Measurements from ENCODE around the gene PPP1R14B.

PPP1R14B gene

GRCh38 chr11:64218628-64219353, 28.0 kb downstream of the PPP1R14B start:
- in situ Hi-C loops (cut with HindIII; ENCODE audit: low sequenced_read_pairs): no loop called here
- no peak for DNase-seq (ENCODE audit: low read depth, low spot score)
- H3K4me3 ChIP-seq (ENCODE audit: low read depth, low read length): no peak overlapping the region
- TF ChIP-seq CTCF (IDR thresholded peaks at IDR 0.05; ENCODE audit: low read depth, low read length): no peak

GRCh38 chr11:64216879-64217278, 29.9 kb downstream of the PPP1R14B start:
- no peak for TF ChIP-seq CTCF (IDR thresholded peaks at IDR 0.05; ENCODE audit: low read depth, low read length)
- no peak overlapping the region for H3K4me3 ChIP-seq (ENCODE audit: low read depth, low read length)
- in situ Hi-C loops (cut with HindIII; ENCODE audit: low sequenced_read_pairs): no loop called here
- DNase-seq (ENCODE audit: low read depth, low spot score): no peak

- DNase-seq (ENCODE audit: low read depth, low spot score): no peak
- no peak for TF ChIP-seq CTCF (IDR thresholded peaks at IDR 0.05; ENCODE audit: low read depth, low read length)
- in situ Hi-C loops (cut with HindIII; ENCODE audit: low sequenced_read_pairs): no loop called here
These were observed 35.4 kb downstream of the PPP1R14B start for GRCh38 chr11:64211181-64211872.

DNA sequence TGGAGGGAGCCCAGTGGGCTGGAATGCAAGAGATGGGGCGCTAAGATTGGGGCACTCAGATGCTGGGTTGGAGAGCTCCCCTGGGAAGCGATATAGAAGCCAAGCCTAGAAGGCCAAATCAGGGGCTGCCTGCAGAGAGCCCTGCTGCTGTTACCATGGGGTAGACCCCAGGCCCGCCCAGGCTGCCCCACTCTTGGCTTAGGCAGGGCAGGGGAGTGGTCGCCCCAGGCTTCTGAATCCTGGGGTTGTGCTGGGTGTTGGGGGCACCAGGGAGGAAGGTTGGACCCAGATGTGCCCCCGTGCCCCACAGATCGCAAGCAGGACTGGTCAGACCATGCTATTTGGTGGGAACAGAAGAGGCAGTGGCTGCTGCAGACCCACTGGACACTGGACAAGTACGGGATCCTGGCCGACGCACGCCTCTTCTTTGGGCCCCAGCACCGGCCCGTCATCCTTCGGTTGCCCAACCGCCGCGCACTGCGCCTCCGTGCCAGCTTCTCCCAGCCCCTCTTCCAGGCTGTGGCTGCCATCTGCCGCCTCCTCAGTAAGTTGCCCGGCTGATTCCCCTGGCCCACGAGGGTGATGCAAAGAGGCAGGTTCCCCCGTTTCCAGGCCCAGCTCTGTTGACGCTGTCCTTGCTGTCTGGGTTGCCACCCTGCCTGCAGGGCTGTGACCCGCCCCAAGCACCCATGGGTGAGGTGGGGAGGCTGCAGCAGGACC, 36.3 kb downstream of the PPP1R14B start:
- in situ Hi-C loops (cut with HindIII; ENCODE audit: low sequenced_read_pairs): no loop called here
- no peak for DNase-seq (ENCODE audit: low read depth, low spot score)
- TF ChIP-seq CTCF (IDR thresholded peaks at IDR 0.05; ENCODE audit: low read depth, low read length): no peak
- H3K4me3 ChIP-seq (ENCODE audit: low read depth, low read length): no peak overlapping the region

More at GRCh38 chr11:64211181-64211872, 35.4 kb downstream of the PPP1R14B start:
- H3K4me3 ChIP-seq (ENCODE audit: low read depth, low read length): no peak overlapping the region

DNA sequence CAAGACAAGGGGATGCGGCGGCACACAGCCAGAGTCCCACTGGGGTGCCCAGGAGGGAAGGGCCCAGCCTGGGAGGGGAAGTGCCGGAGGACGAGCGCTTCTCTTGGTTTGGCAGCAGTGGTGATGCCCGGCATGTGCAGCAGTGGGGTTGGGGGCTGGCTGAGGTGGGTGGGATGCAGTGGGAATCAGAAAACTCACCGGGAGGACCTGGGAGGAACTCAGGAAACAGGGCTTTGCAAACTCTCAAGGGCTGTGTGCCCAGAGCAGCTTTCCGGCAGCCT, 37.2 kb downstream of the PPP1R14B start:
- H3K4me3 ChIP-seq (ENCODE audit: low read depth, low read length): no peak overlapping the region
- in situ Hi-C loops (cut with HindIII; ENCODE audit: low sequenced_read_pairs): no loop called here

More for the DNA sequence above, 37.2 kb downstream of the PPP1R14B start:
- TF ChIP-seq CTCF (IDR thresholded peaks at IDR 0.05; ENCODE audit: low read depth, low read length): no peak
- DNase-seq (ENCODE audit: low read depth, low spot score): no peak
